ENCODE measurements around the gene BSPH1. TPM values are rescaled to one million over a fixed set of nuclear protein-coding genes. Genes with fewer than 3 reads are reported as not detected.
A peak's percentile ranks its signal among the peaks of the same experiment; 100 is the strongest.
"Not testable (repeated sequence)": the region's sequence is repeated elsewhere in the genome, so short reads cannot be mapped to it uniquely, and the experiment has no call there.

The BSPH1 gene
- not detected in 2 replicates for total RNA-seq (2014; rRNA removed)
- polyA plus RNA-seq (2012): not detected

GRCh38 chr19:47992070-47992469 lies at the start of gene BSPH1:
Gene BSPH1, minus strand, starts transcription at chr19:47992170. Its CDS starts 89 bp downstream, at chr19:47992081.
- no peak for DNase-seq (ENCODE audit: low read depth)

- DNase-seq (ENCODE audit: low read depth): no peak
Measured at GRCh38 chr19:48036765-48037164, 44.8 kb upstream of the BSPH1 start.

- DNase-seq (ENCODE audit: low read depth): no peak
Measured at GRCh38 chr19:48033604-48034003, 41.6 kb upstream of the BSPH1 start.

- no peak for DNase-seq (ENCODE audit: low read depth)
Measured at GRCh38 chr19:48030073-48030472, 38.1 kb upstream of the BSPH1 start.

GRCh38 chr19:48029431-48029830 lies 37.5 kb upstream of the BSPH1 start:
- no peak for DNase-seq (ENCODE audit: low read depth)

GRCh38 chr19:48025480-48025879 lies 33.5 kb upstream of the BSPH1 start:
- no peak for DNase-seq (ENCODE audit: low read depth)

GRCh38 chr19:48023518-48023917 lies 31.5 kb upstream of the BSPH1 start:
- DNase-seq (ENCODE audit: low read depth): no peak

GRCh38 chr19:48023011-48023410 lies 31.0 kb upstream of the BSPH1 start:
- DNase-seq (ENCODE audit: low read depth): no peak

- DNase-seq (ENCODE audit: low read depth): no peak
Measured at GRCh38 chr19:48020686-48021085, 28.7 kb upstream of the BSPH1 start.

GRCh38 chr19:48010932-48011758 lies 19.2 kb upstream of the BSPH1 start:
- DNase-seq (ENCODE audit: low read depth): no peak

- peak; percentile 5 for DNase-seq (ENCODE audit: low read depth)
Measured at GRCh38 chr19:48006762-48007161, 14.8 kb upstream of the BSPH1 start.

GRCh38 chr19:48004236-48004635 lies 12.3 kb upstream of the BSPH1 start:
- no peak for DNase-seq (ENCODE audit: low read depth)

- no peak for DNase-seq (ENCODE audit: low read depth)
Measured at GRCh38 chr19:48000846-48001245, 8.9 kb upstream of the BSPH1 start.

- DNase-seq (ENCODE audit: low read depth): no peak
Measured at GRCh38 chr19:47998800-47999199, 6.8 kb upstream of the BSPH1 start.

GRCh38 chr19:47996230-47996727 lies 4.3 kb upstream of the BSPH1 start:
- no peak for DNase-seq (ENCODE audit: low read depth)

GRCh38 chr19:47994209-47994802 lies 2.3 kb upstream of the BSPH1 start, which contains the start of gene ELSPBP1:
Gene ELSPBP1, plus strand, starts transcription at chr19:47994632. Its CDS starts 14,036 bp downstream, at chr19:48008668.
- no peak for DNase-seq (ENCODE audit: low read depth)

- no peak for DNase-seq (ENCODE audit: low read depth)
Measured at GRCh38 chr19:47991191-47991808, 670 bp downstream of the BSPH1 start.

- DNase-seq (ENCODE audit: low read depth): no peak
Measured at GRCh38 chr19:47973529-47973928, 18.4 kb downstream of the BSPH1 start.

GRCh38 chr19:47955936-47956335 lies 36.0 kb downstream of the BSPH1 start:
- not testable (repeated sequence) for DNase-seq (ENCODE audit: low read depth)

- not testable (repeated sequence) for DNase-seq (ENCODE audit: low read depth)
Measured at GRCh38 chr19:47952132-47952531, 39.8 kb downstream of the BSPH1 start.

- DNase-seq (ENCODE audit: low read depth): not testable (repeated sequence)
Measured at GRCh38 chr19:47949852-47950521, 42.0 kb downstream of the BSPH1 start.

- DNase-seq (ENCODE audit: low read depth): not testable (repeated sequence)
Measured at GRCh38 chr19:47928581-47928980, 63.4 kb downstream of the BSPH1 start.

All from LHCN-M2 (cell line).